PC-9 (cell line): ENCODE results near the gene ZNF432. TPM values are rescaled to one million over a fixed set of nuclear protein-coding genes. Genes with fewer than 3 reads are reported as not detected.

Source experiments
- BruUV-seq: library from RNA; stranded (reverse); fragments of 400-500 nt; replicated peaks from 2 replicates; lab custom pipeline; 2021; lab: Mats Ljungman, UMichigan
- CTCF ChIA-PET: fragments of 300-600 bp; sonication (Branson Sonifier 250); formaldehyde crosslinking; loops from one replicate; lab custom pipeline; 2022; ENCODE audit warnings: antibody characterized with exemption; lab: Charles Lee
- POLR2A ChIA-PET: fragments of 300-600 bp; sonication (Branson Sonifier 250); formaldehyde crosslinking; loops from one replicate; lab custom pipeline; 2022; ENCODE audit warnings: antibody characterized with exemption; ENCODE audit not compliant: unreplicated experiment; lab: Charles Lee
- DNase-seq, 2 experiments: peaks; one replicate each; pipeline versions ENCODE4 v3.0.0 to v3.0.0-alpha.2; 2015 to 2022; ENCODE audit warnings: mixed read lengths in 1 of 2
- H2AFZ ChIP-seq: fragments of 200-600 bp; sonication (generic); 2 replicates; pipeline ENCODE4 v1.8.1; 2017; ENCODE audit warnings: antibody characterized with exemption
- H3F3A ChIP-seq: fragments of 200-600 bp; sonication (generic); 2 replicates; pipeline ENCODE4 v1.8.1; 2017; ENCODE audit warnings: antibody characterized with exemption, mild to moderate bottlenecking, low read depth; ENCODE audit not compliant: insufficient read depth
- H3K27ac ChIP-seq: fragments of 200-600 bp; sonication (generic); 2 replicates; pipeline ENCODE4 v1.6.1; 2016; ENCODE audit warnings: mixed run types
- H3K27me3 ChIP-seq: fragments of 200-600 bp; sonication (generic); 2 replicates; pipeline ENCODE4 v1.6.1; 2016; ENCODE audit warnings: low read depth, mixed run types; ENCODE audit not compliant: insufficient read depth
- H3K36me3 ChIP-seq: fragments of 200-600 bp; sonication (generic); 2 replicates; pipeline ENCODE4 v1.6.1; 2016; ENCODE audit warnings: low read depth, mixed run types
- H3K4me1 ChIP-seq: fragments of 200-600 bp; sonication (generic); replicated peaks from 2 replicates; pipeline ENCODE4 v1.6.1; 2016; ENCODE audit warnings: mixed run types; ENCODE audit not compliant: insufficient read depth
- H3K4me2 ChIP-seq: fragments of 200-600 bp; sonication (generic); 2 replicates; pipeline ENCODE4 v1.6.1; 2017; ENCODE audit warnings: mixed run types
- H3K4me3 ChIP-seq: fragments of 200-600 bp; sonication (generic); 2 replicates; pipeline ENCODE4 v1.6.1; 2016; ENCODE audit warnings: mixed run types
- H3K79me2 ChIP-seq: fragments of 200-600 bp; sonication (generic); 2 replicates; pipeline ENCODE4 v1.6.1; 2017; ENCODE audit warnings: low read depth, mixed run types
- H3K9me2 ChIP-seq: fragments of 200-600 bp; sonication (generic); 2 replicates; pipeline ENCODE4 v1.8.1; 2017; ENCODE audit warnings: mild to moderate bottlenecking; ENCODE audit not compliant: insufficient read depth
- H3K9me3 ChIP-seq: fragments of 200-600 bp; sonication (generic); 2 replicates; pipeline ENCODE4 v1.8.1; 2016; ENCODE audit warnings: low read depth; ENCODE audit not compliant: insufficient read depth
- H4K20me1 ChIP-seq: fragments of 200-600 bp; sonication (generic); 2 replicates; pipeline ENCODE4 v1.8.1; 2017; ENCODE audit not compliant: insufficient read depth
- EZH2 ChIP-seq: fragments of 200-600 bp; sonication (generic); IDR thresholded peaks from 2 replicates; pipeline ENCODE4 v1.8.0; 2017; ENCODE audit warnings: antibody characterized with exemption, low read depth
- intact Hi-C: fragments of 100-400 bp; cut with micrococcal nuclease; formaldehyde crosslinking; loops from one replicate; pipeline ENCODE4 v1.10.0; 2022; ENCODE audit not compliant: unreplicated experiment
- total RNA-seq: library from RNA; stranded (reverse); gene quantifications from 2 replicates; pipeline ENCODE4 v1.2.3, GENCODE V29; 2021
- TF ChIP-seq, protein P1 (sequence below): fragments of 200-600 bp; sonication (generic); conservative IDR thresholded peaks from 2 replicates; pipeline ENCODE4 v1.6.1; 2017; ENCODE audit warnings: mixed run types, antibody characterized with exemption, mild to moderate bottlenecking, moderate library complexity

ZNF432 gene
- total RNA-seq, 1 experiment from 2014 or later = 9.9 TPM

DNA sequence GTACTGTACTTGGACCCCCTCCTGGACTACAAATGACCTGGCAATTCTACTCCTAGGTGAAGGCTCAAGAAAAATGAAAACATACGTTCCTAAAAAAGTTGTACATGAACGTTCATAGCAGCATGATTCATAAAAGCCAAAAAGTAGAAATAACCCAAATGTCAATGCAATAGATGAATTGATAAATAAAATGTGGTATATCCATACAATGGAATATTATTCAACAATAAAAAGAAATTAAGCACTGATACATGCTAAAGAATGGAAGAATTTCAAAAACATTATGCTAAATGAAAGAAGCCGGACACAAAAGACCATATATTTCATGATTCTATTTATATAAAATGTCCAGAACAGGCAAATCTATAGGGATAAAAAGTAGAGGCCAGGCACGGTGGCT, 9.5 kb downstream of the ZNF432 start:
- no peaks in the 10 kb centered on the region for H3K4me1 ChIP-seq
- no peak for DNase-seq
- no peak overlapping the region for H3K27ac ChIP-seq
- peaks cover 12% of the 10 kb centered on the region for H3F3A ChIP-seq
- CTCF ChIA-PET = no interaction called here
- H3K79me2 ChIP-seq = no peaks in the 10 kb centered on the region
- 0 out of 2 replicates have a peak overlapping the region, but pooled peaks have one; percentile 3 for H3K4me3 ChIP-seq
- H3K4me2 ChIP-seq = no peak overlapping the region
- intact Hi-C loops = no loop called here
- POLR2A ChIA-PET = no interaction called here
- no TSS peak for BruUV-seq
- peaks cover 69% of the 10 kb centered on the region for H3K9me3 ChIP-seq
- peaks cover 82% of the 10 kb centered on the region for H3K36me3 ChIP-seq
- no peaks in the 10 kb centered on the region for H3K27me3 ChIP-seq
- no peaks in the 10 kb centered on the region for H4K20me1 ChIP-seq
- H3K9me2 ChIP-seq = no peaks in the 10 kb centered on the region
- no peak overlapping the region for H2AFZ ChIP-seq
- TF ChIP-seq, protein P1, sequence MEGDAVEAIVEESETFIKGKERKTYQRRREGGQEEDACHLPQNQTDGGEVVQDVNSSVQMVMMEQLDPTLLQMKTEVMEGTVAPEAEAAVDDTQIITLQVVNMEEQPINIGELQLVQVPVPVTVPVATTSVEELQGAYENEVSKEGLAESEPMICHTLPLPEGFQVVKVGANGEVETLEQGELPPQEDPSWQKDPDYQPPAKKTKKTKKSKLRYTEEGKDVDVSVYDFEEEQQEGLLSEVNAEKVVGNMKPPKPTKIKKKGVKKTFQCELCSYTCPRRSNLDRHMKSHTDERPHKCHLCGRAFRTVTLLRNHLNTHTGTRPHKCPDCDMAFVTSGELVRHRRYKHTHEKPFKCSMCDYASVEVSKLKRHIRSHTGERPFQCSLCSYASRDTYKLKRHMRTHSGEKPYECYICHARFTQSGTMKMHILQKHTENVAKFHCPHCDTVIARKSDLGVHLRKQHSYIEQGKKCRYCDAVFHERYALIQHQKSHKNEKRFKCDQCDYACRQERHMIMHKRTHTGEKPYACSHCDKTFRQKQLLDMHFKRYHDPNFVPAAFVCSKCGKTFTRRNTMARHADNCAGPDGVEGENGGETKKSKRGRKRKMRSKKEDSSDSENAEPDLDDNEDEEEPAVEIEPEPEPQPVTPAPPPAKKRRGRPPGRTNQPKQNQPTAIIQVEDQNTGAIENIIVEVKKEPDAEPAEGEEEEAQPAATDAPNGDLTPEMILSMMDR = no peak
- no peak for TF ChIP-seq EZH2

GRCh38 chr19:52034051-52034728, 14.4 kb downstream of the ZNF432 start:
- Histone ChIP-seq H3K4me1 (peaks cover 4% of the 10 kb centered on the region; the same call in 1 of the 2 replicates), H3K9me2 (no peaks in the 10 kb centered on the region), H4K20me1 (no peaks in the 10 kb centered on the region), H3K27me3 (no peaks in the 10 kb centered on the region), H3K27ac (no peak overlapping the region), H3K4me2 (no peak overlapping the region), H3K36me3 (peaks cover 65% of the 10 kb centered on the region), H3K9me3 (peaks cover 94% of the 10 kb centered on the region), H3K4me3 (peak overlapping the region; percentile 18), H3F3A (peaks cover 17% of the 10 kb centered on the region), H2AFZ (no peak overlapping the region), H3K79me2 (no peaks in the 10 kb centered on the region)
- TF ChIP-seq, protein P1 = no peak
- no peak for TF ChIP-seq EZH2
- no peak for DNase-seq
- no TSS peak for BruUV-seq
- CTCF ChIA-PET = no interaction called here
- intact Hi-C loops = no loop called here
- POLR2A ChIA-PET = no interaction called here

DNA sequence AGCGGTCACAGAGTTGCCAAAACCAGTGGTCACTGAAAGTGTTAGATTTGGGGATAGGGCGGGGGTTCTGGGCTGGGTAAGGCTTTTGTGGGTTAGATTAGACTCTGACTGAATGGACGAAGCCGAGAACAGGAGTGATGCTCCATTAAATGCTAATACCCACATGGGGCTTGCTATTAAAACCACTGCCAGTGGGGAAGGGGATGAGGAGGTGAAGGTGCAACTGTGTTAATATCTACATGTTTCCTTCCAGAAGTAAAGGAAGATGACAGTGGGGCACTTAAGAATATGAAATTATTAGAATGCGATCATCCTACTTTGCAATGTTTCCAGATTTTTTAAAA, 19.9 kb downstream of the ZNF432 start:
- Histone ChIP-seq H3F3A (peaks cover 6% of the 10 kb centered on the region; the same call in 1 of the 2 replicates), H3K9me3 (peaks cover 75% of the 10 kb centered on the region), H3K9me2 (no peaks in the 10 kb centered on the region), H3K27me3 (no peaks in the 10 kb centered on the region), H3K4me1 (peaks cover 7% of the 10 kb centered on the region; the same call in 1 of the 2 replicates), H3K79me2 (peaks cover 16% of the 10 kb centered on the region), H3K4me2 (peak overlapping the region; percentile 76), H3K36me3 (peaks cover 44% of the 10 kb centered on the region), H2AFZ (peak overlapping the region; percentile 89), H4K20me1 (no peaks in the 10 kb centered on the region), H3K27ac (peak overlapping the region; percentile 69), H3K4me3 (peak overlapping the region; percentile 79)
- ChIA-PET CTCF (no interaction called here), POLR2A (interaction anchor here (0.7 kb wide), 2 partner anchors 156 to 321 kb away, joined by 3 to 4 read pairs; no protein-coding TSS in a partner anchor)
- TF ChIP-seq, protein P1 = no peak
- no peak for TF ChIP-seq EZH2
- BruUV-seq = TSS peak; percentile 62
- intact Hi-C loops = loop anchor here (1.0 to 5.0 kb wide), 3 partner anchors 20 to 126 kb away; partner anchors contain the start of genes ZNF350 and ZNF432
- DNase-seq = no peak
